Smooth muscle cell (in vitro differentiated cells): ENCODE results near the gene FAM50B. TPM values are rescaled to one million over a fixed set of nuclear protein-coding genes. Genes with fewer than 3 reads are reported as not detected.

Source experiments
- DNase-seq: peaks from one replicate; lab custom pipeline; 2025; ENCODE audit not compliant: unreplicated experiment; lab: John Stamatoyannopoulos, UW
- H2AFZ ChIP-seq: fragments of 200-600 bp; sonication (generic); 2 replicates; pipeline ENCODE4 v1.6.0; 2016; ENCODE audit warnings: antibody characterized with exemption, low read depth, mild to moderate bottlenecking
- H3F3A ChIP-seq: fragments of 200-600 bp; sonication (generic); 2 replicates; pipeline ENCODE4 v1.6.0; 2017; ENCODE audit warnings: antibody characterized with exemption, low read depth
- H3K27ac ChIP-seq: fragments of 200-600 bp; sonication (generic); 2 replicates; pipeline ENCODE4 v1.5.1; 2016; ENCODE audit warnings: low read depth, mild to moderate bottlenecking
- H3K27me3 ChIP-seq: fragments of 200-600 bp; sonication (generic); 2 replicates; pipeline ENCODE4 v1.6.1; 2016; ENCODE audit warnings: low read depth, mild to moderate bottlenecking
- H3K36me3 ChIP-seq: fragments of 200-600 bp; sonication (generic); 2 replicates; pipeline ENCODE4 v1.5.1; 2016; ENCODE audit warnings: low read depth
- H3K4me1 ChIP-seq: fragments of 200-600 bp; sonication (generic); 2 replicates; pipeline ENCODE4 v1.5.1; 2016; ENCODE audit warnings: low read depth
- H3K4me2 ChIP-seq: fragments of 200-600 bp; sonication (generic); 2 replicates; pipeline ENCODE4 v1.6.0; 2016; ENCODE audit warnings: mild to moderate bottlenecking
- H3K4me3 ChIP-seq: fragments of 200-600 bp; sonication (generic); 2 replicates; pipeline ENCODE4 v1.5.1; 2016; ENCODE audit warnings: mild to moderate bottlenecking
- H3K79me2 ChIP-seq: fragments of 200-600 bp; sonication (generic); 2 replicates; pipeline ENCODE4 v1.6.0; 2016; ENCODE audit warnings: low read depth, mild to moderate bottlenecking
- H3K9ac ChIP-seq: fragments of 200-600 bp; sonication (generic); 2 replicates; pipeline ENCODE4 v1.6.0; 2016; ENCODE audit warnings: low read depth
- H3K9me3 ChIP-seq: fragments of 200-600 bp; sonication (generic); replicated peaks from 2 replicates; pipeline ENCODE4 v1.5.1; 2016; ENCODE audit warnings: low read depth
- H4K20me1 ChIP-seq: fragments of 200-600 bp; sonication (generic); 2 replicates; pipeline ENCODE4 v1.6.0; 2016; ENCODE audit warnings: low read depth
- WGBS: methylation state at CpG from one replicate; pipeline ENCODE4 v1.1.7; 2016; ENCODE audit warnings: low lambda C conversion rate; 5-methylcytosine and 5-hydroxymethylcytosine counted together
- polyA plus RNA-seq: library from polyadenylated mRNA; unstranded; fragments of >200 nt; fragmentation: Nextera tagmentation; extraction: Ambion mirVana; gene quantifications from 2 replicates; pipeline ENCODE4 v1.2.1, GENCODE V29; 2016
- total RNA-seq: library from RNA; depleted of rRNA; stranded (reverse); fragments of >200 nt; gene quantifications from 2 replicates; pipeline ENCODE4 v1.2.3, GENCODE V29; 2014
- TF ChIP-seq, protein P1 (sequence below): fragments of 200-600 bp; sonication (generic); IDR thresholded peaks from 2 replicates; pipeline ENCODE4 v1.5.1; 2017; ENCODE audit warnings: borderline replicate concordance, mild to moderate bottlenecking, antibody characterized with exemption; ENCODE audit not compliant: insufficient read depth, poor library complexity, severe bottlenecking

FAM50B gene
- total and polyA plus RNA-seq, 2 experiments from 2014 or later: 4.3 to 6.3 TPM

DNA sequence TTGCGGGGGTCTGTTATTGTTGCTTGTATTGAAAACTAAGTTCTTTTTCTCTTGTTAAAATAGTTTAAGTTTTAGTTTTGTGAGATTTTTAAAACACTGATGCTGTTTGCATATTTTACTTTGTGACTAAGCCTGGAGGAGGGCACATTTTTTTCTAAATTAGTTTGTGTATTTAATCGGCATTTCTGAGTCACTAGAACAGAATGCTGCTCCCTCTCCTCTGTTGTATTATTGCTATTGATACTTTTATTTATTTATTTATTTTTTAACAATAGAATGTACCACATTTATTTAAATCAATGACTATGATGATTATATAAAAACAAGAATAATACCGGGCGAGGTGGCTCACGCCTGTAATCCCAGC lies 5.1 kb upstream of the FAM50B start:
- H3K27ac ChIP-seq: peak overlapping the region; percentile 66
- no peaks in the 10 kb centered on the region for H3K27me3 ChIP-seq
- H3K4me1 ChIP-seq: peaks cover 17% of the 10 kb centered on the region
- H2AFZ ChIP-seq: peak overlapping the region; percentile 18
- H3F3A ChIP-seq: peaks cover 3% of the 10 kb centered on the region
- H3K9me3 ChIP-seq: no peaks in the 10 kb centered on the region
- no peak overlapping the region for H3K4me3 ChIP-seq
- WGBS: 79% methylated on average over 5 of the region's 5 CpGs
- H3K79me2 ChIP-seq: no peaks in the 10 kb centered on the region
- TF ChIP-seq, protein P1, sequence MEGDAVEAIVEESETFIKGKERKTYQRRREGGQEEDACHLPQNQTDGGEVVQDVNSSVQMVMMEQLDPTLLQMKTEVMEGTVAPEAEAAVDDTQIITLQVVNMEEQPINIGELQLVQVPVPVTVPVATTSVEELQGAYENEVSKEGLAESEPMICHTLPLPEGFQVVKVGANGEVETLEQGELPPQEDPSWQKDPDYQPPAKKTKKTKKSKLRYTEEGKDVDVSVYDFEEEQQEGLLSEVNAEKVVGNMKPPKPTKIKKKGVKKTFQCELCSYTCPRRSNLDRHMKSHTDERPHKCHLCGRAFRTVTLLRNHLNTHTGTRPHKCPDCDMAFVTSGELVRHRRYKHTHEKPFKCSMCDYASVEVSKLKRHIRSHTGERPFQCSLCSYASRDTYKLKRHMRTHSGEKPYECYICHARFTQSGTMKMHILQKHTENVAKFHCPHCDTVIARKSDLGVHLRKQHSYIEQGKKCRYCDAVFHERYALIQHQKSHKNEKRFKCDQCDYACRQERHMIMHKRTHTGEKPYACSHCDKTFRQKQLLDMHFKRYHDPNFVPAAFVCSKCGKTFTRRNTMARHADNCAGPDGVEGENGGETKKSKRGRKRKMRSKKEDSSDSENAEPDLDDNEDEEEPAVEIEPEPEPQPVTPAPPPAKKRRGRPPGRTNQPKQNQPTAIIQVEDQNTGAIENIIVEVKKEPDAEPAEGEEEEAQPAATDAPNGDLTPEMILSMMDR: no peak
- peak overlapping the region; percentile 4 for H3K9ac ChIP-seq
- H4K20me1 ChIP-seq: no peaks in the 10 kb centered on the region
- DNase-seq: no peak
- peak overlapping the region; percentile 36 for H3K4me2 ChIP-seq
- H3K36me3 ChIP-seq: no peaks in the 10 kb centered on the region

DNA sequence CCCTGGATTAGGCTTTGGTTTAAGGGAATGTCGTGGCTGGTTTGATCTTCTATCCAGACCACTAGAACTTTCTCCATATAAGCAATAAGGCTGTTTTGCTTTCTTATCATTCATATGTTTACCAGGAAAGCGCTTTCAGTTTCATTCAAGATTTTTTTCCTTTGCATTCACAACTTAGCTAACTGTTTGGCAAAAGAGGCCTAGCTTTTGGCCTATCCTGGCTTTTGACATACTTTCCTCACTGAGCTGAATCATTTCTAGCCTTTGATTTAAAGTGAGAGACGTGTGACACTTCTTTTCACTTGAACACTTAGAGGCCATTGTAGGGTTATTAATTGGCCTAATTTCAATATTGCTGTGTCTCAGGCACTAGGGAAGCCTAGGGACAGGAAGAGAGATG lies 1.7 kb upstream of the FAM50B start:
- 37% methylated on average over 3 of the region's 3 CpGs for WGBS
- no peaks in the 10 kb centered on the region for H3K9me3 ChIP-seq
- peak overlapping the region; percentile 33 for H3K27ac ChIP-seq

DNA sequence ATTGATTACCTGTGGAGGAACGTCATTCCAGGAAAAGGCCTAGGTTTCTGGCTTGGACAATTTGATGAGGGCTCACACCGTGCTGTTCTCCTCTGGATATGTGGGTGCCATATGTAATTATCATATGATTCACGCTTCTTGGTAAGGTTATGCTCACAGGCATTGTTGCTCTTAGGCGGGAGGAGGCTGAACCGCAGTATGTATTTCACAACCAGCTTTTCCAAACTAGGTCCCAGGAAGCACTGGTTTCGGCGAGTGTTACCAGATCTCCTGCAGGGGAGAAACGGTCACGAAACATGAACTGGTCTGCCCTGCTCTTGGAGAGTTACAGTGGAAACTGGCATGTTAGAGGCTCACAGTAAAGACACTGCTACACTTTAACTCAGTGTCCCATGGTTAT lies 793 bp upstream of the FAM50B start:
- H3K4me3 ChIP-seq: peak overlapping the region; percentile 48
- peaks cover 11% of the 10 kb centered on the region for H3K4me1 ChIP-seq
- H3K36me3 ChIP-seq: no peaks in the 10 kb centered on the region
- no peak for DNase-seq
- H3K4me2 ChIP-seq: peak overlapping the region; percentile 83
- H3K27ac ChIP-seq: peak overlapping the region; percentile 61
- peaks cover 3% of the 10 kb centered on the region for H3F3A ChIP-seq
- no peaks in the 10 kb centered on the region for H3K27me3 ChIP-seq
- 68% methylated on average over 9 of the region's 9 CpGs for WGBS
- H2AFZ ChIP-seq: peak overlapping the region; percentile 90
- H3K9me3 ChIP-seq: no peaks in the 10 kb centered on the region
- TF ChIP-seq, protein P1: no peak
- peak overlapping the region; percentile 27 for H3K9ac ChIP-seq
- no peaks in the 10 kb centered on the region for H3K79me2 ChIP-seq
- H4K20me1 ChIP-seq: no peaks in the 10 kb centered on the region

More for the DNA sequence above, 1.7 kb upstream of the FAM50B start:
- H3K9ac ChIP-seq: no peak overlapping the region
- peaks cover 11% of the 10 kb centered on the region for H3K4me1 ChIP-seq
- H3K4me3 ChIP-seq: no peak overlapping the region
- H3F3A ChIP-seq: peaks cover 3% of the 10 kb centered on the region
- DNase-seq: no peak
- TF ChIP-seq, protein P1: no peak
- peak overlapping the region; percentile 13 for H3K4me2 ChIP-seq
- H4K20me1 ChIP-seq: no peaks in the 10 kb centered on the region
- no peaks in the 10 kb centered on the region for H3K79me2 ChIP-seq
- H3K36me3 ChIP-seq: no peaks in the 10 kb centered on the region
- H2AFZ ChIP-seq: no peak overlapping the region
- H3K27me3 ChIP-seq: no peaks in the 10 kb centered on the region

DNA sequence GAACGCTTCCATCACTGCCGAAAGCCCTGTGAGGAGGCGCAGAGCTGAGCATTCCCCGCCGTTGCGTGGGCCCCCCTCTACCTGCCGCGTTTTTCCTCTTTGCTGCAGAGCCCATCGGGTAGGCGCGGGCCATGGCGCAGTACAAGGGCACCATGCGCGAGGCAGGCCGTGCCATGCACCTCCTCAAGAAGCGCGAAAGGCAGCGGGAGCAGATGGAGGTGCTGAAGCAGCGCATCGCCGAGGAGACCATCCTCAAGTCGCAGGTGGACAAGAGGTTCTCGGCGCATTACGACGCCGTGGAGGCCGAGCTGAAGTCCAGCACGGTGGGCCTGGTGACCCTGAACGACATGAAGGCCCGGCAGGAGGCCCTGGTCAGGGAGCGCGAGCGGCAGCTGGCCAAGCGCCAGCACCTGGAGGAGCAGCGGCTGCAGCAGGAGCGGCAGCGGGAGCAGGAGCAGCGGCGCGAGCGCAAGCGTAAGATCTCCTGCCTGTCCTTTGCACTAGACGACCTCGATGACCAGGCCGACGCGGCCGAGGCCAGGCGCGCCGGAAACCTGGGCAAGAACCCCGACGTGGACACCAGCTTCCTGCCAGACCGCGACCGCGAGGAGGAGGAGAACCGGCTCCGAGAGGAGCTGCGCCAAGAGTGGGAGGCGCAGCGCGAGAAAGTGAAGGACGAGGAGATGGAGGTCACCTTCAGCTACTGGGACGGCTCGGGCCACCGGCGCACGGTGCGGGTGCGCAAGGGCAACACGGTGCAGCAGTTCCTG lies 693 bp downstream of the FAM50B start:
- TF ChIP-seq, protein P1: no peak
- H3K9ac ChIP-seq: no peak overlapping the region
- 95% methylated on average over 72 of the region's 73 CpGs for WGBS

More for the DNA sequence above, 693 bp downstream of the FAM50B start:
- H3K4me2 ChIP-seq: peak overlapping the region; percentile 77
- no peaks in the 10 kb centered on the region for H3F3A ChIP-seq
- H3K27ac ChIP-seq: no peak overlapping the region
- H3K36me3 ChIP-seq: no peaks in the 10 kb centered on the region
- no peaks in the 10 kb centered on the region for H3K27me3 ChIP-seq
- peak overlapping the region; percentile 89 for H2AFZ ChIP-seq
- H3K4me3 ChIP-seq: peak overlapping the region; percentile 48
- no peaks in the 10 kb centered on the region for H3K4me1 ChIP-seq
- no peaks in the 10 kb centered on the region for H3K79me2 ChIP-seq
- DNase-seq: no peak
- H3K9me3 ChIP-seq: no peaks in the 10 kb centered on the region
- H4K20me1 ChIP-seq: no peaks in the 10 kb centered on the region
